HUDEP-2 (cell line): Measurements from ENCODE around the gene KDM2A.

Experiments
- DNase-seq, 76 experiments: peaks; one replicate each; lab custom pipeline; 2025; ENCODE audit not compliant: unreplicated experiment in 76 of 76; lab: John Stamatoyannopoulos, UW

The KDM2A gene

GRCh38 chr11:67295846-67296245, 176.8 kb downstream of the KDM2A start:
- DNase-seq, result no peak

- DNase-seq, result no peak
Measured at GRCh38 chr11:67298786-67299185, 179.7 kb downstream of the KDM2A start.

- no peak for DNase-seq
Measured at GRCh38 chr11:67299471-67300191, 180.6 kb downstream of the KDM2A start.

- no peak for DNase-seq
Measured at GRCh38 chr11:67300256-67300755, 181.2 kb downstream of the KDM2A start.

- no peak for DNase-seq
Measured at GRCh38 chr11:67300756-67301312, 181.8 kb downstream of the KDM2A start.

- DNase-seq, result no peak
Measured at GRCh38 chr11:67301313-67301921, 182.4 kb downstream of the KDM2A start.

GRCh38 chr11:67301951-67302516, 183.0 kb downstream of the KDM2A start:
- no peak for DNase-seq

- no peak for DNase-seq
Measured at GRCh38 chr11:67302571-67303131, 183.6 kb downstream of the KDM2A start.

- peak in 52 of 76 experiments; percentile 2 to 59 (median 36) for DNase-seq
Measured at GRCh38 chr11:67303132-67303834, 184.2 kb downstream of the KDM2A start, which contains the start of gene SSH3. Gene SSH3 (plus strand): TSS chr11:67303530. CDS start chr11:67303626, 96 bp downstream.

GRCh38 chr11:67303835-67304411, 184.9 kb downstream of the KDM2A start:
- DNase-seq, result no peak

GRCh38 chr11:67304511-67305113, 185.5 kb downstream of the KDM2A start:
- no peak for DNase-seq

GRCh38 chr11:67306769-67307544, 187.9 kb downstream of the KDM2A start:
- no peak for DNase-seq

- no peak for DNase-seq
Measured at GRCh38 chr11:67307545-67308001, 188.5 kb downstream of the KDM2A start.
